Stimulated activated CD4-positive, alpha-beta T cell treated with anti-CD3 and anti-CD28 coated beads, Interleukin-2, amount 100 ng/mL, for 48 hours (primary cell): ENCODE measurements around the gene LYG2.
"Not testable (repeated sequence)": the region's sequence is repeated elsewhere in the genome, so short reads cannot be mapped to it uniquely, and the experiment has no call there.

Source experiments
- DNase-seq, 2 donors: peaks; one replicate each; pipeline ENCODE4 v3.0.0-alpha.2; 2020

The LYG2 gene

GRCh38 chr2:99200076-99200800 lies 55.2 kb downstream of the LYG2 start:
- DNase-seq: no peak

DNA sequence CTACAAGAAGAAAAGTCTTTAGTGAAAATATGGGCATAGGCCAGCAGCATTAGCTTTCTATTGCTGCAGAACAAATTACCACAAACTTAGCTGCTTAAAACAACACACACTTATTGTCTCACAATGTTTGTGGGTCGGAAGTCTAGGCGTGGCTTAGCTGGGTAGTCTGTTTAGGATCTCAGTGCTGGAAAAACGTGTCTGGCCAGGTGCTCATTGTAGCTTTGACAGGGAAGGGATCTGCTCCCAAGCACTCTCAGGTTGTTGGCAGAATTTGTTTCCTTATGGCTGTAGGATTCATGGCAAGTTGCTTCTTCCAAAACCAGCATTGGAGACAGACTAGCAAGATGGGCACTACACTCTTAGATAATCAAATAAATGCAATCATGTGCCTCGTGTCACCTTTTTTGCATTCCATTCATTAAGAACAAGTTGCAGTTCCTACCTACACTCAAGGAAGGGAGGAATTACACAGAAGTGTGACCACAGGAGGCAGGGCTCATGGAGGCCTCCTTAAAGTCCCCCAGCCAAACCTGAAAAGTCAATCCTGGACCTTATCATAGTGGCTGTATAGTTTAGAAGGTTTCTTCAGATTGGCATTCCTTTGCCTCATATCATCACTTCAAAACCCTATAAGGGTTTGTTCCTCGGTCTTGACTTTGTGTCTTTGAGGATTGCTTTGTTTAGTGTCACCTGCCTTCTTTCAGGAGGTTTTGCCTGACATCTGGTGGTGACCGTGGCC lies 57.2 kb downstream of the LYG2 start:
- DNase-seq: no peak

GRCh38 chr2:99192364-99192763 lies 63.1 kb downstream of the LYG2 start:
- DNase-seq: not testable (repeated sequence)
